ENCODE data around the gene SEC23A. TPM values are rescaled to one million over a fixed set of nuclear protein-coding genes. Genes with fewer than 3 reads are reported as not detected.
"Not testable (repeated sequence)": the region's sequence is repeated elsewhere in the genome, so short reads cannot be mapped to it uniquely, and the experiment has no call there.

Gene SEC23A
- total and polyA plus RNA-seq, 12 donors: 10.9 to 201 (median 92.5) TPM

GRCh38 chr14:39028620-39029019 lies 74.4 kb downstream of the SEC23A start:
- Histone ChIP-seq H3K27me3 (no peaks in the 10 kb centered on the region), H3K4me3 (no peak overlapping the region), H3K9me3 (replicated peaks in 1 of 3) (no peaks in the 10 kb centered on the region), H3K4me1 (replicated peaks in 1 of 2) (no peaks in the 10 kb centered on the region), H3K27ac (no peak overlapping the region), H3K36me3 (replicated peaks in 1 of 2) (peaks cover 0 to 31% of the 10 kb centered on the region in 2 donors)
- no peak for DNase-seq
- intact Hi-C loops (cut with DNase I): no loop called here
- TF ChIP-seq POLR2A (IDR thresholded peaks at IDR 0.05) (no peak), CTCF (IDR thresholded peaks at IDR 0.05) (no peak)

- no peaks in the 10 kb centered on the region for H3K4me1 ChIP-seq (replicated peaks in 1 of 2)
- H3K4me3 ChIP-seq: no peak overlapping the region
- intact Hi-C loops (cut with DNase I): no loop called here
- WGBS, 4 donors: 73 to 79% (median 76%) methylated on average over 3 of the region's 3 CpGs
- TF ChIP-seq POLR2A (IDR thresholded peaks at IDR 0.05) (no peak), CTCF (IDR thresholded peaks at IDR 0.05) (no peak)
- H3K36me3 ChIP-seq (replicated peaks in 1 of 2): peaks cover 0 to 16% of the 10 kb centered on the region in 2 donors
- no peak for DNase-seq
- H3K27ac ChIP-seq: no peak overlapping the region
- no peaks in the 10 kb centered on the region for H3K27me3 ChIP-seq
- H3K9me3 ChIP-seq (replicated peaks in 1 of 3): no peaks in the 10 kb centered on the region
Observed at GRCh38 chr14:39025810-39026627, 77.0 kb downstream of the SEC23A start.

- Histone ChIP-seq H3K27ac (no peak overlapping the region), H3K36me3 (replicated peaks in 1 of 2) (peaks cover 0 to 10% of the 10 kb centered on the region in 2 donors), H3K4me1 (replicated peaks in 1 of 2) (no peaks in the 10 kb centered on the region), H3K9me3 (replicated peaks in 1 of 3) (no peaks in the 10 kb centered on the region), H3K4me3 (no peak overlapping the region), H3K27me3 (no peaks in the 10 kb centered on the region)
- no peak for DNase-seq
- WGBS, 4 donors: 89 to 96% (median 94%) methylated on average over 3 of the region's 3 CpGs
- intact Hi-C loops (cut with DNase I): no loop called here
- TF ChIP-seq POLR2A (IDR thresholded peaks at IDR 0.05): no peak
- TF ChIP-seq CTCF (IDR thresholded peaks at IDR 0.05): no peak
Observed at GRCh38 chr14:39025250-39025809, 77.7 kb downstream of the SEC23A start.

GRCh38 chr14:39023939-39024871 lies 78.8 kb downstream of the SEC23A start:
- intact Hi-C loops (cut with DNase I): no loop called here
- TF ChIP-seq POLR2A (IDR thresholded peaks at IDR 0.05): no peak
- no peak for TF ChIP-seq CTCF (IDR thresholded peaks at IDR 0.05)
- H3K9me3 ChIP-seq (replicated peaks in 1 of 3): no peaks in the 10 kb centered on the region
- H3K27ac ChIP-seq: no peak overlapping the region
- H3K4me3 ChIP-seq: no peak overlapping the region
- no peaks in the 10 kb centered on the region for H3K36me3 ChIP-seq (replicated peaks in 1 of 2)
- no peaks in the 10 kb centered on the region for H3K4me1 ChIP-seq (replicated peaks in 1 of 2)
- WGBS, 4 donors: 92 to 97% (median 94%) methylated on average over 12 of the region's 12 CpGs
- H3K27me3 ChIP-seq: no peaks in the 10 kb centered on the region
- no peak for DNase-seq

- intact Hi-C loops (cut with DNase I): loop anchor here (5.0 to 10.0 kb wide), 2 partner anchors 293 to 295 kb away; no protein-coding TSS in a partner anchor
- H3K4me1 ChIP-seq (replicated peaks in 1 of 2); DNase-seq; H3K9me3 ChIP-seq (replicated peaks in 1 of 3); H3K27ac ChIP-seq; H3K27me3 ChIP-seq; H3K36me3 ChIP-seq (replicated peaks in 1 of 2); H3K4me3 ChIP-seq: not testable (repeated sequence)
- WGBS, 4 donors: 74 to 93% (median 89%) methylated on average over 26 to 33 of the region's 33 CpGs
Observed at GRCh38 chr14:39017096-39018016, 85.7 kb downstream of the SEC23A start.

All from adrenal gland (tissue), 12 donors.